ENCODE measurements around the gene LETM1.

Gene LETM1

DNA sequence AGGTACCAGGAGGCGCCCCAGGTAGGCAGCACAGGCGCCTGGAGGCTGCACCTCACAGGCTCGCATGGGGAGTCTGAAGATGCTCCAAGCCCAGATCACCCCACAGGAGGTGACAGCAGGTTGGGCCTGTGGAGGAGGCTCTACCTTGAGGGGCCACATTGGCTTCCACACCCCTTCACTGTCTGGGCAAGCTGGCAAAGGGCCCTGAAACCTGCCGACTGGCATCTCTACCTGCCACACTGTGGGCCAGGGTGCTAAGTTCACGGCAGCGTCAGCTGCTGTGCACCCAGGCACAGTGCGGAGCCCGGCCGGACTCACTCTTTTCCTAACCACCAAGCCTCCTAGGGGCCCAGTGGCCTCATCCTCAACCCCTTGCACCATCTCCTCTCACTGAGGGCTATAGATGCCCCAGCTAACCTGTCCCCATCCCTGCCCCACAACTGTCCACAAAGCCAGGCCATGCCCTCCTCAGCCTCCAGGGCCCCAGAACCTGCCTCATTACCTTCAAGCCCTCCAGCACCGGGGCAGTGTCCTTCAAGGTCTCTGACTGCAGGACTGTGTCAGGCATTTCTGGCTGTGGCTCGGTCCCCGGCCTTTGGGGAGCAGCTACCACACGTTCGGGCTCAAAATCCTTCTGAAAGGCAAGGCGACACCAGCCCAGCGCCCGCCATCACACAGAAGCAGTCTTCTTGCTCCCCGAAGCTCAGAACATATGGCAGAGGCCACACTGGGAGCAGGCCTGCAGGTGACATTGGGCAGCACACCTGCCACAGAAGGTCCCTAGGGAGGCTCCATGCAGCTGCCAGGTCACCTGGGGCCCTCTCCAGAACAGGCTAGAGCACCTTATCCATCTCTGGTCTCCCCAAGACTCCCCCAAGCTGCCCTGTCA is 34.0 kb downstream of the LETM1 start:
- no peak overlapping the region; the same call in 1 of the 2 replicates for H3K27ac ChIP-seq
- TF ChIP-seq CTCF (conservative IDR thresholded peaks at IDR 0.05), result no peak

GRCh38 chr4:1819816-1820215 is 36.1 kb downstream of the LETM1 start:
- H3K27ac ChIP-seq, result peak overlapping the region; percentile 68
- TF ChIP-seq CTCF (conservative IDR thresholded peaks at IDR 0.05), result no peak

DNA sequence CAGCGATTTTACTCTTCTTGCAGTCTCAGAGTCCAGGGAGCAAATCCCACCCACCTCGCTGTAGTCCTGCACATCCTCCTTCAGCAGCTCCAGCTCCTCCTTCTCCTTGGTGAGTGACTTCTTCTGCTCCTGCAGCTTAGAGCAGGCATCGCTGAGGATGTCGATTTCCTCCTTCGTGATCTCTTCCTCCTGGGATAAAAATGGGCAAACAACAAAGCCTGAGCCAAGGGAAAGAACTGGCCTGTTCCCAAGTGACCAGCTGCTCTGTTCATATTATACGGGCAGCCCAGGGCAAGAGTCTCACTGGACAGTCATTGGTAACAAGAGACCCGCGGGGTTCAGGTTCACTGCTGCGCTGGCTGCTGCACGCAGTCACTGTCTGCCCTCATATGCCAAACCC is 36.7 kb downstream of the LETM1 start:
- no peak for TF ChIP-seq CTCF (conservative IDR thresholded peaks at IDR 0.05)

GRCh38 chr4:1815997-1816860 is 39.7 kb downstream of the LETM1 start:
- H3K27ac ChIP-seq, result no peak overlapping the region
- TF ChIP-seq CTCF (conservative IDR thresholded peaks at IDR 0.05), result no peak

More for the DNA sequence above, 36.7 kb downstream of the LETM1 start:
- peak overlapping the region; percentile 68 for H3K27ac ChIP-seq

- H3K27ac ChIP-seq, result no peak overlapping the region
- TF ChIP-seq CTCF (conservative IDR thresholded peaks at IDR 0.05), result no peak
Measured at GRCh38 chr4:1815096-1815996, 40.6 kb downstream of the LETM1 start.

GRCh38 chr4:1814453-1814852 is 41.5 kb downstream of the LETM1 start:
- no peak overlapping the region for H3K27ac ChIP-seq
- no peak for TF ChIP-seq CTCF (conservative IDR thresholded peaks at IDR 0.05)
